MM.1S (cell line): Measurements from ENCODE around the gene EVA1C.

Experiments used
- DNase-seq: peaks from one replicate; pipeline ENCODE4 v3.0.0-alpha.2; 2015
- H2AFZ ChIP-seq: fragments of 300-600 bp; sonication (generic); 2 replicates; pipeline ENCODE4 v1.6.0; 2016; ENCODE audit warnings: antibody characterized with exemption, low read length
- H3F3A ChIP-seq: fragments of 300-600 bp; sonication (generic); 2 replicates; pipeline ENCODE4 v1.6.1; 2016; ENCODE audit warnings: mild to moderate bottlenecking, antibody characterized with exemption, low read length, moderate library complexity, mixed read lengths; ENCODE audit not compliant: insufficient read depth
- H3K27ac ChIP-seq: fragments of 300-600 bp; sonication (generic); 2 replicates; pipeline ENCODE4 v1.5.1; 2016; ENCODE audit warnings: mild to moderate bottlenecking, low read length
- H3K27me3 ChIP-seq: fragments of 300-600 bp; sonication (generic); replicated peaks from 2 replicates; pipeline ENCODE4 v1.6.0; 2016; ENCODE audit warnings: low read length; ENCODE audit not compliant: insufficient read depth
- H3K36me3 ChIP-seq: fragments of 300-600 bp; sonication (generic); replicated peaks from 2 replicates; pipeline ENCODE4 v1.6.1; 2016; ENCODE audit warnings: mild to moderate bottlenecking, low read length, mixed read lengths; ENCODE audit not compliant: insufficient read depth
- H3K4me1 ChIP-seq: fragments of 300-600 bp; sonication (generic); 2 replicates; pipeline ENCODE4 v1.6.1; 2016; ENCODE audit warnings: low read length, mixed read lengths
- H3K4me2 ChIP-seq: fragments of 300-600 bp; sonication (generic); 2 replicates; pipeline ENCODE4 v1.6.0; 2016; ENCODE audit warnings: low read depth, low read length
- H3K4me3 ChIP-seq: fragments of 300-600 bp; sonication (generic); 2 replicates; pipeline ENCODE4 v1.5.1; 2016; ENCODE audit warnings: low read length, mixed read lengths
- H3K79me2 ChIP-seq: fragments of 300-600 bp; sonication (generic); 2 replicates; pipeline ENCODE4 v1.6.1; 2016; ENCODE audit warnings: mixed run types, low read length, mixed read lengths
- H3K9ac ChIP-seq: fragments of 300-600 bp; sonication (generic); 2 replicates; pipeline ENCODE4 v1.6.1; 2016; ENCODE audit warnings: low read length, mixed read lengths
- H3K9me2 ChIP-seq: fragments of 300-600 bp; sonication (generic); replicated peaks from 2 replicates; pipeline ENCODE4 v1.6.1; 2016; ENCODE audit warnings: mild to moderate bottlenecking, low read length, mixed read lengths; ENCODE audit not compliant: insufficient read depth
- H3K9me3 ChIP-seq: fragments of 300-600 bp; sonication (generic); replicated peaks from 2 replicates; pipeline ENCODE4 v1.6.1; 2016; ENCODE audit warnings: mild to moderate bottlenecking, low read length, mixed read lengths; ENCODE audit not compliant: insufficient read depth
- H4K20me1 ChIP-seq: fragments of 300-600 bp; sonication (generic); 2 replicates; pipeline ENCODE4 v1.6.1; 2016; ENCODE audit warnings: mild to moderate bottlenecking, low read length, moderate library complexity, mixed read lengths; ENCODE audit not compliant: insufficient read depth
- EZH2 ChIP-seq: fragments of 300-600 bp; sonication (generic); optimal IDR thresholded peaks from 2 replicates; pipeline ENCODE3; 2017; ENCODE audit warnings: low read depth, mild to moderate bottlenecking, antibody characterized with exemption, low read length, mixed read lengths
- EZH2phosphoT487 ChIP-seq: fragments of 300-600 bp; sonication (generic); IDR thresholded peaks from 2 replicates; pipeline ENCODE4 v1.6.1; 2018; ENCODE audit warnings: antibody characterized with exemption, low read length
- TF ChIP-seq, protein P1 (sequence below): fragments of 300-600 bp; sonication (generic); IDR thresholded peaks from 2 replicates; pipeline ENCODE4 v1.5.1; 2016; ENCODE audit warnings: antibody characterized with exemption, low read length, mixed read lengths

Gene EVA1C

DNA sequence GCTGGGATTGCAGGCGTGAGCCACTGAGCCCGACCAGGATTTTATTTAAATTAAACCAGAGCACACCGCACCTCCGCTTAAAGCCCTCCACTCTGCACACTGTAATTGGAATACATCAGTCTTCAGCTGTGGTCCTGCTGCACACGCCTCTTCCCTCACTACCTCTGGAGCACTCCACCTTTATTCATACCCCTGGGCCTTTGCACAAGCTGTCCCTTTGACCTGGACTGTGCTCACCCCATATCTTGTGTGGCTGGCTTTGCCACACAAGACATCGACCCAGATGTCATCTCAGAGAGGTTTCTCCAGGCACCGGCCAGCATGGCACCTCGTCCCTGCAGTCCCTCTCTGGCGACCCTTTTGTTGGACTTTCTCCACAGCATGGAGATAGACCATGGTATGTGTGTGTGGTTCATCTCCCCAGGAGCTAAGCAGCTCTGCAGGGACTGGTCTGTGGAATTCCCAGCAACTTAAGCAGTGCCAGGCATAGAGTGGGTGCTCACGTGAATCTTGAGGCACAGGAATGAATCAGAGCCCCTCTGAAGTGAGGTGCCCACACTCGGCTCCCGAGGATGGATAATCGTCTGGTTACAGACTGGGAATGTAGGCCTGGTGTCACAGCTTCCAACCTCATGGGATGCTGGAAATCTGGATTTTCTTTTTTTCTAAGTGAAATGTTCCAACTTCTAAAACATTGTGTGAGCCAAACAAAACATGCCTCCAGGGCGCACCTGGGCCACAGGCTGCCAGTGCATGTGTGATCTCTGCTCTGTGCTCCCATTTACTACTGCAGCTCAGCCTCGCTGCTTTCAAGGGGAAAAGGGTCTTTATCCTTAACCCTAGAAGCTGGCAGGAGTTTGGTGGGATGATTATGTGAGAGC lies 61.9 kb downstream of the EVA1C start:
- Histone ChIP-seq H3K36me3 (no peaks in the 10 kb centered on the region), H3K27me3 (no peaks in the 10 kb centered on the region), H3F3A (no peaks in the 10 kb centered on the region), H3K4me2 (no peak overlapping the region), H3K27ac (no peak overlapping the region), H3K4me1 (no peaks in the 10 kb centered on the region), H4K20me1 (no peaks in the 10 kb centered on the region), H3K9me2 (no peaks in the 10 kb centered on the region), H3K9me3 (no peaks in the 10 kb centered on the region), H2AFZ (no peak overlapping the region), H3K9ac (no peak overlapping the region), H3K4me3 (no peak overlapping the region), H3K79me2 (no peaks in the 10 kb centered on the region)
- TF ChIP-seq, protein P1, sequence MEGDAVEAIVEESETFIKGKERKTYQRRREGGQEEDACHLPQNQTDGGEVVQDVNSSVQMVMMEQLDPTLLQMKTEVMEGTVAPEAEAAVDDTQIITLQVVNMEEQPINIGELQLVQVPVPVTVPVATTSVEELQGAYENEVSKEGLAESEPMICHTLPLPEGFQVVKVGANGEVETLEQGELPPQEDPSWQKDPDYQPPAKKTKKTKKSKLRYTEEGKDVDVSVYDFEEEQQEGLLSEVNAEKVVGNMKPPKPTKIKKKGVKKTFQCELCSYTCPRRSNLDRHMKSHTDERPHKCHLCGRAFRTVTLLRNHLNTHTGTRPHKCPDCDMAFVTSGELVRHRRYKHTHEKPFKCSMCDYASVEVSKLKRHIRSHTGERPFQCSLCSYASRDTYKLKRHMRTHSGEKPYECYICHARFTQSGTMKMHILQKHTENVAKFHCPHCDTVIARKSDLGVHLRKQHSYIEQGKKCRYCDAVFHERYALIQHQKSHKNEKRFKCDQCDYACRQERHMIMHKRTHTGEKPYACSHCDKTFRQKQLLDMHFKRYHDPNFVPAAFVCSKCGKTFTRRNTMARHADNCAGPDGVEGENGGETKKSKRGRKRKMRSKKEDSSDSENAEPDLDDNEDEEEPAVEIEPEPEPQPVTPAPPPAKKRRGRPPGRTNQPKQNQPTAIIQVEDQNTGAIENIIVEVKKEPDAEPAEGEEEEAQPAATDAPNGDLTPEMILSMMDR: no peak
- no peak for TF ChIP-seq EZH2
- no peak for TF ChIP-seq EZH2phosphoT487
- no peak for DNase-seq

DNA sequence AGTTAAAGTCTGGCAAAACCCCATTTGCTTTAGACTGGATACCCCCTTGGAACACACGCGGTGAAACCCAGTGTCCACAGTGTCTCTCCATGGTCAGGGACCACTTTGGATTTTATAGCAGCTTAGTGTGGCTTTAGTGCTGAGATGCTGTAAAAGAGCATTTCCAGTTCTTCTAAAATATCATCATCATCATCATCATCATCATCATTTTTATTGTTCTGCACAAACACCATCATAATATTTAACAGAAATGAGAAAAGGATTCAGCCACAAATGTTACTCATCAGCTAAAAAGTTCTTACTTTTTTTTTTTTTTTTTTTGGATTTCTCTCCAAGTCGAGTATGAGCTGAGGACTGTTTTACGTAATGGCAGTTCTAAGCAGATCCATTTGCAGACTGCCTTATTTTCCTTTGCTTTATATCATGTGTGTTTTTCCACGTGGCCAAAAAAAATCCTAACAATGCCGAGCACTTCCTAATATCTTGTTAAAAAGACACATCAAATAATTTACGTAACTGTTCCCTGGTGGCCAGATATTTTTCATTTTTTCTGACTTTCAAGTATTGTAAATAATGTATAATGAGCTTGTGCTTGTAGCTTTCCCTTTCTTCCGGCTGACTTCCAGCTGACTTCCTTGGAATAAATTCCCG lies 62.8 kb downstream of the EVA1C start:
- DNase-seq: no peak
- Histone ChIP-seq H3K9me3 (no peaks in the 10 kb centered on the region), H3K27ac (no peak overlapping the region), H3K4me2 (no peak overlapping the region), H3K4me3 (no peak overlapping the region), H3K9me2 (no peaks in the 10 kb centered on the region), H3K36me3 (no peaks in the 10 kb centered on the region), H3K4me1 (no peaks in the 10 kb centered on the region), H4K20me1 (no peaks in the 10 kb centered on the region), H2AFZ (no peak overlapping the region), H3F3A (no peaks in the 10 kb centered on the region), H3K79me2 (no peaks in the 10 kb centered on the region), H3K9ac (no peak overlapping the region), H3K27me3 (no peaks in the 10 kb centered on the region)
- no peak for TF ChIP-seq EZH2phosphoT487
- TF ChIP-seq, protein P1: no peak
- no peak for TF ChIP-seq EZH2

DNA sequence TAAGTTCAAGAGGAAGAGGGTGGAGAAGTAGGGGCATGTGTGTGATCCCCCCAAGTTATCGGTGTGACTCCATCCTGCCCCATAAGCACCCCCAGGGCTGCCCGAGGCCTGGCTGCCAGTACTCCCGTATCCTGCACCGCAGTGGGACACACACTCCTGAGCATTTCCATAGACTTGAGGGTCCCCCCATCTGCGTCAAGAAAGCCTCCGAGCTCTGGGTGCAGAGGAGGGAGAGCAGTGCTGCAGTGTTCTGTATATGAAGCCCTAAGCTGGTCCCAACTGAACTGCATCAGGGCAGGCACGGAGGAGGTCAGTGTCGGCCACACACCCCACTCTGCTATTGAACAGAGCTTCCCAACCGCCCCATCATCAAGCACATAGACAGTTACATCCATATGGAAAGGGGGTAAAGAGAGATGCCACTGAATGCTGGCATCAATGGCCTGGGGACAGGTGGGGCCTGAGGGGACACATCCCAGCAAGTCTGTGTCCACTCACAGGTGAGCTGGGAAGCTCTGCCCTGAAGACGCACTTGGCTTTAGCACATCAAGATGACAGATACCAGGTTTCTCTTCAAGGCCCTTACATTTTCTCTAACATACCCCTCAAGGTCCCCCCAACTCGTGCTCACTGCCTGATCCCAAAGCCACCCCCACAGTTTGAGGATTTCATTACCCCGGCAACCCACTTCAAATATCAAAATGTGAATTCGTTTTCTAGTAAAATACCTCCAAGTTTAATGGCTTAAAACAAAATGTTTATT lies 64.3 kb downstream of the EVA1C start:
- Histone ChIP-seq H3K27ac (no peak overlapping the region), H3K4me3 (no peak overlapping the region)
- DNase-seq: no peak

More for the DNA sequence above, 64.3 kb downstream of the EVA1C start:
- Histone ChIP-seq H3K4me2 (no peak overlapping the region), H3K9me2 (no peaks in the 10 kb centered on the region), H3K79me2 (no peaks in the 10 kb centered on the region), H2AFZ (no peak overlapping the region), H3K27me3 (no peaks in the 10 kb centered on the region), H3F3A (no peaks in the 10 kb centered on the region), H3K4me1 (no peaks in the 10 kb centered on the region), H4K20me1 (no peaks in the 10 kb centered on the region), H3K9me3 (no peaks in the 10 kb centered on the region), H3K9ac (no peak overlapping the region), H3K36me3 (no peaks in the 10 kb centered on the region)
- TF ChIP-seq EZH2: no peak
- TF ChIP-seq EZH2phosphoT487: no peak
- TF ChIP-seq, protein P1: no peak
